Peyer's patch (tissue), 4 donors: ENCODE measurements around the gene P2RY8. TPM values are rescaled to one million over a fixed set of nuclear protein-coding genes. Genes with fewer than 3 reads are reported as not detected.
A peak's percentile ranks its signal among the peaks of the same experiment; 100 is the strongest.
"Not testable (repeated sequence)": the region's sequence is repeated elsewhere in the genome, so short reads cannot be mapped to it uniquely, and the experiment has no call there.

Experiments
- DNase-seq, 3 donors: peaks; one replicate each; pipeline ENCODE4 v3.0.0-alpha.2; 2017 to 2019
- H3K27ac ChIP-seq, 4 donors: fragments of 200-600 bp; sonication (generic); one replicate each; pipeline ENCODE4 v1.5.1; 2016 to 2019
- H3K27me3 ChIP-seq, 2 donors: fragments of 200-600 bp; sonication (generic); one replicate each; pipeline ENCODE4 v1.5.1; 2019
- H3K36me3 ChIP-seq, 3 donors: fragments of 200-600 bp; sonication (generic); one replicate each; pipeline ENCODE4 v1.5.1; 2016 to 2019
- H3K4me1 ChIP-seq, 4 donors: fragments of 200-600 bp; sonication (generic); one replicate each; pipeline ENCODE4 v1.5.1; 2016 to 2019
- H3K4me3 ChIP-seq, 4 donors: fragments of 200-600 bp; sonication (generic); 1 replicate in 3 of 4; 2 replicates in 1 of 4; pipeline ENCODE4 v1.5.1; 2016 to 2019; ENCODE audit warnings: mild to moderate bottlenecking in 1 of 4
- H3K9me3 ChIP-seq, 4 donors: fragments of 200-600 bp; sonication (generic); one replicate each; pipeline ENCODE4 v1.5.1; 2016 to 2019; ENCODE audit warnings: mild to moderate bottlenecking in 1 of 4
- CTCF ChIP-seq, 6 experiments: fragments of 450-650 bp in 4 of 6; fragments of 200-600 bp in 2 of 6; sonication (generic) in 1 of 6; IDR thresholded peaks; one replicate each; pipeline ENCODE4 v1.5.1; 2017 to 2019; ENCODE audit warnings: antibody characterized with exemption in 6 of 6, mild to moderate bottlenecking in 3 of 6, moderate library complexity in 1 of 6
- POLR2A ChIP-seq, 2 donors: fragments of 450-650 bp; IDR thresholded peaks; one replicate each; pipeline ENCODE4 v1.5.1; 2017; ENCODE audit warnings: antibody characterized with exemption in 2 of 2, mild to moderate bottlenecking in 2 of 2, moderate library complexity in 2 of 2
- total RNA-seq, 4 donors: library from RNA; depleted of rRNA; stranded (reverse); fragments of >200 nt; gene quantifications; one replicate each; pipeline ENCODE4 v1.1.0, GENCODE V29; 2016

The P2RY8 gene
- total RNA-seq, 4 donors from 2014 or later, result 0.35 to 5.8 (median 1.2) TPM

GRCh38 chrX:1546691-1547251 is 9.8 kb upstream of the P2RY8 start:
- H3K4me1 ChIP-seq, result no peaks in the 10 kb centered on the region
- no peak overlapping the region for H3K4me3 ChIP-seq
- no peaks in the 10 kb centered on the region for H3K9me3 ChIP-seq
- no peak for TF ChIP-seq POLR2A (IDR thresholded peaks at IDR 0.05)
- TF ChIP-seq CTCF (IDR thresholded peaks at IDR 0.05), result no peak
- no peaks in the 10 kb centered on the region for H3K36me3 ChIP-seq
- peak in 1 of 3 donors; percentile 24 for DNase-seq
- no peaks in the 10 kb centered on the region for H3K27me3 ChIP-seq
- peak overlapping the region in 1 of 4 donors; percentile 19 for H3K27ac ChIP-seq

GRCh38 chrX:1545776-1546408 is 8.9 kb upstream of the P2RY8 start:
- no peaks in the 10 kb centered on the region for H3K4me1 ChIP-seq
- no peaks in the 10 kb centered on the region for H3K36me3 ChIP-seq
- DNase-seq, result peak in 1 of 3 donors; percentile 2
- H3K9me3 ChIP-seq, result no peaks in the 10 kb centered on the region
- TF ChIP-seq CTCF (IDR thresholded peaks at IDR 0.05) (no peak), POLR2A (IDR thresholded peaks at IDR 0.05) (no peak)
- H3K27me3 ChIP-seq, result no peaks in the 10 kb centered on the region
- H3K27ac ChIP-seq, result no peak overlapping the region
- no peak overlapping the region for H3K4me3 ChIP-seq

- H3K27ac ChIP-seq, result no peak overlapping the region
- no peaks in the 10 kb centered on the region for H3K36me3 ChIP-seq
- no peaks in the 10 kb centered on the region for H3K4me1 ChIP-seq
- no peaks in the 10 kb centered on the region for H3K9me3 ChIP-seq
- DNase-seq, result peak in 1 of 3 donors; percentile 23
- TF ChIP-seq POLR2A (IDR thresholded peaks at IDR 0.05) (no peak), CTCF (IDR thresholded peaks at IDR 0.05) (no peak)
- no peak overlapping the region for H3K4me3 ChIP-seq
- no peaks in the 10 kb centered on the region for H3K27me3 ChIP-seq
Measured at GRCh38 chrX:1542994-1543725, 6.2 kb upstream of the P2RY8 start.

GRCh38 chrX:1539146-1539545 is 2.2 kb upstream of the P2RY8 start:
- not testable (repeated sequence) for H3K4me1 ChIP-seq, H3K4me3 ChIP-seq, H3K36me3 ChIP-seq, H3K27me3 ChIP-seq, H3K27ac ChIP-seq, H3K9me3 ChIP-seq
- DNase-seq, result peak in 1 of 3 donors; percentile 26

- H3K9me3 ChIP-seq, H3K4me1 ChIP-seq, DNase-seq, H3K27me3 ChIP-seq, H3K36me3 ChIP-seq: not testable (repeated sequence)
- H3K4me3 ChIP-seq, result peak overlapping the region in 1 of 4 donors; percentile 56
- peak overlapping the region; percentile 63 to 90 (median 74) for H3K27ac ChIP-seq
Measured at GRCh38 chrX:1537716-1538090, 718 bp upstream of the P2RY8 start.

GRCh38 chrX:1536712-1537030 is 314 bp downstream of the P2RY8 start:
- Histone ChIP-seq H3K27ac (peak overlapping the region; percentile 63 to 90 (median 74)), H3K9me3 (no peaks in the 10 kb centered on the region), H3K27me3 (no peaks in the 10 kb centered on the region), H3K4me1 (peaks cover 0 to 5% (median 0%) of the 10 kb centered on the region in 4 donors), H3K4me3 (peak overlapping the region; percentile 46 to 56 (median 52)), H3K36me3 (no peaks in the 10 kb centered on the region)
- DNase-seq, result no peak
- no peak for TF ChIP-seq POLR2A (IDR thresholded peaks at IDR 0.05)
- TF ChIP-seq CTCF (IDR thresholded peaks at IDR 0.05), result no peak
